Large intestine (tissue), 3 donors: ENCODE results near the gene MYRF. TPM values are rescaled to one million over a fixed set of nuclear protein-coding genes. Genes with fewer than 3 reads are reported as not detected.

Experiments used
- DNase-seq, 2 donors: peaks; one replicate each; pipeline versions ENCODE4 v3.0.0 to v3.0.0-alpha.2; 2013
- H3K27ac ChIP-seq: one replicate; pipeline ENCODE4 v1.5.1; 2013; ENCODE audit warnings: low read length
- H3K27me3 ChIP-seq: 2 replicates; pipeline ENCODE4 v1.6.1; 2013; ENCODE audit warnings: low read length; ENCODE audit not compliant: control insufficient read depth, insufficient read depth
- H3K36me3 ChIP-seq: 2 replicates; pipeline ENCODE4 v1.6.1; 2013; ENCODE audit warnings: low read length; ENCODE audit not compliant: control insufficient read depth, insufficient read depth
- H3K4me1 ChIP-seq: one replicate; pipeline ENCODE4 v1.6.1; 2013; ENCODE audit warnings: low read length; ENCODE audit not compliant: control insufficient read depth, insufficient read depth
- H3K4me3 ChIP-seq: one replicate; pipeline ENCODE4 v1.5.1; 2013; ENCODE audit warnings: low read length
- H3K9me3 ChIP-seq: one replicate; pipeline ENCODE4 v1.6.1; 2013; ENCODE audit warnings: mild to moderate bottlenecking, low read depth, low read length, moderate library complexity; ENCODE audit not compliant: control insufficient read depth
- WGBS: methylation state at CpG from one replicate; pipeline ENCODE4 v1.1.5; 2013; ENCODE audit warnings: low lambda C conversion rate; ENCODE audit not compliant: insufficient coverage; 5-methylcytosine and 5-hydroxymethylcytosine counted together
- polyA plus RNA-seq: library from polyadenylated mRNA; unstranded; fragments of 120-200 nt; gene quantifications from one replicate; pipeline ENCODE4 v1.2.1, GENCODE V29; 2013

MYRF gene
- polyA plus RNA-seq, 1 donor = 55.5 TPM

DNA sequence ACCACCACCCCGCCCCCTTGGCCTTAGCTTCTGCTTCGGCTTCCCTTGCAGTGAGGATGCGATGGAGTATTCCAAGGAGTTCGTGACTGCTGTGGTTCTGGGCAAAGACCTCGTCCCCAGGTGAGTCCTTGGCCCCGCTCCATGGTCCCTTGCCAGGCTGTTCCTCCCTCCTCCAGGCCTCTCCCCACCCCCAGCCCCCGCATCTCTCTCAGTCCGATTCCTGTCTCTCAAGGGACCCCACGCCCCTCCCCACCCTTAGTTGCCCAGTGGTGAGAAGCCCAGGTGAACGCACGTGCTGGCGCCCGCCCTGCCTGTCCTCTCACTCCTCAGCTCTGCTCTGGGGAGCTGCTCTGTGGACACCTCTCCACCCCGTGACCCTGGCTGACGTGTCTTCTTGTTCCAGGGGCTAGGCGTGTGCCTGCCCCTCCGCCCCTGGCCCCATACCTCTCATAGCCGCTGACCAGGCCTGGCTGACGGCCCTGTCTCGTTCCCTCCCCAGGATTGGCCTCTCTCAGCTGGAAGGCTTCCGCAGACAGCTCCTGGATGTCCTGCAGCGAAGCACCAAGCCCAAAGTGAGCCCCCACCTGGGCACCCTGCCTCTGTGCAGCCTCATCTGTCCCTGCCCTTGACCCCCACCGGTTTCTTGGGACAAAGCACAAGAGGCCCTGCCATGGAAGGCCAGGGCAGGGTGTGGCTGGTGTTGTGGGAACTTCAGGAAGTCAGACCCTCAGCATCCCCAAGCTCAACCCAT lies 14.6 kb upstream of the MYRF start:
- no peaks in the 10 kb centered on the region for H3K27me3 ChIP-seq
- DNase-seq = no peak
- H3K27ac ChIP-seq = no peak overlapping the region
- no peak overlapping the region for H3K4me3 ChIP-seq
- no CpG with 5 or more reads among the region's 23 CpGs for WGBS
- H3K4me1 ChIP-seq = no peaks in the 10 kb centered on the region
- H3K36me3 ChIP-seq = peaks cover 78% of the 10 kb centered on the region
- no peaks in the 10 kb centered on the region for H3K9me3 ChIP-seq

DNA sequence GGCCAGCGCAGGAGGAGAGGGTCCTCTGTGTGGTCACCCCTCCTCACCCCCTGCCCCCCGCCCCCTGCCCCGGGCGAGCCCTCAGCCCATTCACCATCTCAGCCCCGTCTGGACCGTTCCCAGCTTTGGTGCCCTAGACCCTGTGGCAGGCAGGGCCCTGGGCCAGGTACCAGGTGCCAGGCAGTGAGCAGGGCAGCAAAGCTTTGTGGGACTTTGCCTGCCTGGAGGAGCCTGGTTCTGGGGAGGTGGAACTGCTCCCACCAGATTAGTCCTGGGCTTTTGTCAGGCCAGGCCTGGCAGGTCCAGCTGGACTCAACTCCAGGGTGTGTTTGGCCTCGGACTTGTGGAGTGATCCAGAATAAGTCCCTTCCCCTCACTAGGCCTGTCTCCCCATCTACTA lies 13.7 kb upstream of the MYRF start:
- H3K36me3 ChIP-seq = peaks cover 73% of the 10 kb centered on the region
- H3K27me3 ChIP-seq = no peaks in the 10 kb centered on the region
- WGBS = no CpG with 5 or more reads among the region's 7 CpGs

GRCh38 chr11:61739413-61739812 lies 13.0 kb upstream of the MYRF start:
- no peak for DNase-seq
- no CpG with 5 or more reads among the region's 15 CpGs for WGBS
- Histone ChIP-seq H3K4me1 (no peaks in the 10 kb centered on the region), H3K9me3 (no peaks in the 10 kb centered on the region), H3K27ac (no peak overlapping the region), H3K4me3 (no peak overlapping the region), H3K27me3 (no peaks in the 10 kb centered on the region), H3K36me3 (peaks cover 76% of the 10 kb centered on the region)

More for the DNA sequence above, 13.7 kb upstream of the MYRF start:
- Histone ChIP-seq H3K4me1 (no peaks in the 10 kb centered on the region), H3K27ac (no peak overlapping the region), H3K4me3 (no peak overlapping the region), H3K9me3 (no peaks in the 10 kb centered on the region)
- no peak for DNase-seq

DNA sequence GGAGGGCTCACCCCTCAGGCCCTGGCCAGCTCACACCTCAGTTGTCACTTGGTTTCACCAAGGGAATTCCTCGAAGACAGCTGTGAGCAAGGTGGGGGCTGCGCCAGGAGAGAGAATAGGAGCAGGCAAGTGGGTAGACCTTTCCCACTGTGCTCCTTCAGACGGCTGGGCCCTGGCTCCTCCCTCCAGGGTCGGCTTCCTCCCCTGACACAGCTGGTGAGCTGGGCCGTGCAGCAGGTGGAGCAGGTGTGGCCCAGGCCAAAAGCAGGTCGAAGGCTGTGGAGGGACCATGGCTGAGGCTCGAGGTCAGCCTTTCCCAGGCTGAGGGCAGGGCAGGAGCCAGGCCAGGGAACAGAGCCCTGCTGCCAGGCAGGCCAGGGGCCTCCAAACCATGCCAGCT lies 12.5 kb upstream of the MYRF start:
- WGBS = no CpG with 5 or more reads among the region's 7 CpGs
- no peak for DNase-seq
- Histone ChIP-seq H3K9me3 (no peaks in the 10 kb centered on the region), H3K27me3 (no peaks in the 10 kb centered on the region), H3K4me3 (no peak overlapping the region), H3K4me1 (no peaks in the 10 kb centered on the region), H3K36me3 (peaks cover 76% of the 10 kb centered on the region), H3K27ac (no peak overlapping the region)

GRCh38 chr11:61742391-61742790 lies 10.0 kb upstream of the MYRF start:
- Histone ChIP-seq H3K9me3 (no peaks in the 10 kb centered on the region), H3K4me1 (peaks cover 3% of the 10 kb centered on the region), H3K27ac (no peak overlapping the region), H3K4me3 (no peak overlapping the region), H3K36me3 (peaks cover 53% of the 10 kb centered on the region), H3K27me3 (no peaks in the 10 kb centered on the region)
- no CpG with 5 or more reads among the region's 7 CpGs for WGBS
- no peak for DNase-seq

DNA sequence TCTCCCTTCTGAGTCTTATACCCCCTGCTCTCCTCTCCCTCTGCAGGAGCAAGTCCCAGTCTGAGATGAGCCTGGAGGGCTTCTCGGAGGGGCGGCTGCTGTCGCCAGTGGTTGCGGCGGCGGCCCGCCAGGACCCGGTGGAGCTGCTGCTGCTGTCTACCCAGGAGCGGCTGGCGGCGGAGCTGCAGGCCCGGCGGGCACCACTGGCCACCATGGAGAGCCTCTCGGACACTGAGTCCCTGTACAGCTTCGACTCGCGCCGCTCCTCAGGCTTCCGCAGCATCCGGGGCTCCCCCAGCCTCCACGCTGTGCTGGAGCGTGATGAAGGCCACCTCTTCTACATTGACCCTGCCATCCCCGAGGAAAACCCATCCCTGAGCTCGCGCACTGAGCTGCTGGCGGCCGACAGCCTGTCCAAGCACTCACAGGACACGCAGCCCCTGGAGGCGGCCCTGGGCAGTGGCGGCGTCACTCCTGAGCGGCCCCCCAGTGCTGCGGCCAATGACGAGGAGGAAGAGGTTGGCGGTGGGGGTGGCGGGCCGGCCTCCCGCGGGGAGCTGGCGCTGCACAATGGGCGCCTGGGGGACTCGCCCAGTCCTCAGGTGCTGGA lies 8.8 kb upstream of the MYRF start:
- H3K9me3 ChIP-seq = no peaks in the 10 kb centered on the region
- no peak overlapping the region for H3K4me3 ChIP-seq
- H3K27ac ChIP-seq = no peak overlapping the region
- H3K4me1 ChIP-seq = peaks cover 14% of the 10 kb centered on the region
- no peaks in the 10 kb centered on the region for H3K27me3 ChIP-seq
- WGBS = no CpG with 5 or more reads among the region's 42 CpGs
- peaks cover 42% of the 10 kb centered on the region for H3K36me3 ChIP-seq
- no peak for DNase-seq

DNA sequence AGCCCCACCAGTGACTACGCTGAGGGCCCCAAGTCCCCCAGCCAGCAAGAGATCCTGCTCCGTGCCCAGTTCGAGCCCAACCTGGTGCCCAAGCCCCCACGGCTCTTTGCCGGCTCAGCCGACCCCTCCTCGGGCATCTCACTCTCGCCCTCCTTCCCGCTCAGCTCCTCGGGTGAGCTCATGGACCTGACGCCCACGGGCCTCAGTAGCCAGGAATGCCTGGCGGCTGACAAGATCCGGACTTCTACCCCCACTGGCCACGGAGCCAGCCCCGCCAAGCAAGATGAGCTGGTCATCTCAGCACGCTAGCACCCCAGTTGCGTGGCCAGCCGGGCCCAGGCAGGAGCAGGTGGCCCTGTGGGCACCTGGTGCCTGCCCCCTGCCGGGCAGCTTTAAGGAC lies 8.3 kb upstream of the MYRF start:
- no CpG with 5 or more reads among the region's 20 CpGs for WGBS
- peaks cover 18% of the 10 kb centered on the region for H3K4me1 ChIP-seq
- H3K36me3 ChIP-seq = peaks cover 42% of the 10 kb centered on the region
- H3K9me3 ChIP-seq = no peaks in the 10 kb centered on the region
- H3K4me3 ChIP-seq = no peak overlapping the region
- H3K27ac ChIP-seq = no peak overlapping the region
- no peak for DNase-seq
- H3K27me3 ChIP-seq = no peaks in the 10 kb centered on the region

DNA sequence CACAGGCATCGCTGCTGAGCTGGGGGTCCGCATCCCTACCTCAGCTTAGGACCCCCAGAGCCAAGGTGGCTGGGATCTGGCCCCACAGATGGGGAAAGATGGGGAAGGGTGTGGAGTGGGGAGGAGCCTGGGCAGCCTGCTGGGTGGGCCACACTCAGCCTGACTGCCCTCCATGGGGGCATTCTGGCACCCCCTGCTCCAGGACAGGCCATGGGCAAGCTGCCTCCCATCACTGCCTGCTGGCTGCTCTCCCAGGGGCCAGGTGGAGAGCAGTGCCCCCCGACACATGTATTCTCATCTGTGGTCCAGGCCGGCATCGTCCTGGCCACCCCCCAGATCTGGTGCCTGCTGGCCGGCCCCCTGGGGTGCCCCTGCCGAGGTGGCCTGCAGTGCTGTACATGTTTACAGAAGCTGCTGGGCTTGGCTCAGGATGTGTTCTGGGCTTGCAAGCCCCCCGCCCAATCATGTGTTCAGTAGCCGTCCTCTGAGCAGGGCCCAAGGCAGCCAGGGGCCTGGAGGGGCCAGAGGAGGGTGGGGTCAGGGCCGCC lies 7.8 kb upstream of the MYRF start:
- no peak for DNase-seq
- no peaks in the 10 kb centered on the region for H3K27me3 ChIP-seq
- no peak overlapping the region for H3K4me3 ChIP-seq
- WGBS = no CpG with 5 or more reads among the region's 10 CpGs
- H3K9me3 ChIP-seq = no peaks in the 10 kb centered on the region
- H3K36me3 ChIP-seq = peaks cover 37% of the 10 kb centered on the region
- peaks cover 18% of the 10 kb centered on the region for H3K4me1 ChIP-seq
- no peak overlapping the region for H3K27ac ChIP-seq

- H3K9me3 ChIP-seq = no peaks in the 10 kb centered on the region
- peaks cover 25% of the 10 kb centered on the region for H3K36me3 ChIP-seq
These were observed 6.5 kb upstream of the MYRF start for GRCh38 chr11:61745781-61746441.

GRCh38 chr11:61746442-61747191 lies 5.8 kb upstream of the MYRF start:
- Histone ChIP-seq H3K4me3 (no peak overlapping the region), H3K27me3 (no peaks in the 10 kb centered on the region), H3K27ac (no peak overlapping the region), H3K4me1 (peaks cover 18% of the 10 kb centered on the region), H3K9me3 (no peaks in the 10 kb centered on the region), H3K36me3 (peaks cover 19% of the 10 kb centered on the region)
- DNase-seq = no peak
- WGBS = no CpG with 5 or more reads among the region's 19 CpGs

More at GRCh38 chr11:61745781-61746441, 6.5 kb upstream of the MYRF start:
- Histone ChIP-seq H3K4me3 (no peak overlapping the region), H3K27me3 (no peaks in the 10 kb centered on the region), H3K4me1 (peaks cover 18% of the 10 kb centered on the region), H3K27ac (no peak overlapping the region)
- DNase-seq = no peak
- WGBS = no CpG with 5 or more reads among the region's 15 CpGs
